Psoas muscle (tissue), 8 donors: Measurements from ENCODE around the gene XXYLT1. TPM values are rescaled to one million over a fixed set of nuclear protein-coding genes. Genes with fewer than 3 reads are reported as not detected.
A peak's percentile ranks its signal among the peaks of the same experiment; 100 is the strongest.

Experiments
- ATAC-seq, 4 donors: fragments of 200-7000 bp; cut with Tn5 transposase; one replicate each; pipeline ENCODE4 v1.9.1; 2020; ENCODE audit warnings: moderate library complexity in 3 of 4, mild to moderate bottlenecking in 2 of 4
- DNase-seq, 2 donors: peaks; one replicate each; pipeline ENCODE4 v3.0.0-alpha.2; 2020
- H3K27ac ChIP-seq: fragments of 200-600 bp; one replicate; pipeline ENCODE4 v1.8.0; 2022
- H3K27me3 ChIP-seq, 3 donors: fragments of 200-600 bp in 1 of 3; one replicate each; pipeline versions ENCODE4 v1.6.1 to v1.8.0; 2013 to 2022; ENCODE audit warnings: low read length in 2 of 3, mild to moderate bottlenecking in 2 of 3, moderate library complexity in 1 of 3; ENCODE audit not compliant: insufficient read depth in 3 of 3
- H3K36me3 ChIP-seq, 2 donors: fragments of 200-600 bp in 1 of 2; one replicate each; pipeline versions ENCODE4 v1.6.1 to v1.8.0; 2013 to 2022; ENCODE audit warnings: low read depth in 1 of 2, mild to moderate bottlenecking in 1 of 2, moderate library complexity in 1 of 2; ENCODE audit not compliant: insufficient read depth in 1 of 2
- H3K4me1 ChIP-seq: fragments of 200-600 bp; one replicate; pipeline ENCODE4 v1.8.0; 2022
- H3K4me3 ChIP-seq: fragments of 200-600 bp; one replicate; pipeline ENCODE4 v1.8.0; 2022; ENCODE audit warnings: mild to moderate bottlenecking
- H3K9me3 ChIP-seq: fragments of 200-600 bp; one replicate; pipeline ENCODE4 v1.8.0; 2022
- CTCF ChIP-seq: fragments of 200-600 bp; IDR thresholded peaks from one replicate; pipeline ENCODE4 v1.8.0; 2022; ENCODE audit warnings: antibody characterized with exemption
- WGBS, 3 donors: extraction: QIAGEN DNeasy Blood & Tissue Kit; methylation state at CpG; one replicate each; pipeline versions ENCODE4 v1.1.6 to v1.1.7; 2013; 5-methylcytosine and 5-hydroxymethylcytosine counted together
- intact Hi-C, 2 donors: fragments of 100-400 bp; cut with DNase I; formaldehyde crosslinking; loops; one replicate each; pipeline versions ENCODE4 v1.11.0 to v1.14.2; 2022
- polyA plus RNA-seq, 3 donors: library from polyadenylated mRNA; stranded (reverse); fragments of 200-250 nt; gene quantifications; one replicate each; pipeline ENCODE4 v1.2.3, GENCODE V29; 2013
- total RNA-seq, 4 donors: library from RNA; stranded (reverse); fragmentation: NEBNext Ultra II Directional in 2 of 4; extraction: Animal tissue kit (Norgen Biotek cat#: 25700) in 2 of 4; gene quantifications; one replicate each; pipeline versions ENCODE4 v1.2.1 to v1.2.4, GENCODE V29; 2021 to 2023
- donor health status: healthy with polysubstance abuse.
- donor health status: DM: no; HTN: no; CAD: no; lungs with moderate emphysema.
- donor health status: Bipolar disorder and iron deficiency.
- donor health status: healthy.
- donor health status: DM: yes; HTN: yes; CAD: no.
- donor health status: DM: no; HTN: no; CAD: no.
- donor health status: DM: no; HTN: no; CAD: no.
- donor health status: DM: yes; HTN: yes; CAD: no.

Gene XXYLT1
- total and polyA plus RNA-seq, 7 donors, result 0.86 to 3.5 (median 1.8) TPM

- intact Hi-C loops, result loop anchor here (10.0 kb wide), 1 partner anchor 142 kb away; no protein-coding TSS in a partner anchor
- Histone ChIP-seq H3K27me3 (no peaks in the 10 kb centered on the region), H3K4me3 (no peak overlapping the region), H3K4me1 (no peaks in the 10 kb centered on the region), H3K9me3 (no peaks in the 10 kb centered on the region), H3K36me3 (no peaks in the 10 kb centered on the region), H3K27ac (no peak overlapping the region)
- TF ChIP-seq CTCF, result no peak
- WGBS, 3 donors, result 81 to 83% (median 82%) methylated on average over 19 to 22 of the region's 22 CpGs
- no peak for ATAC-seq
- no peak for DNase-seq
Measured at GRCh38 chr3:195112361-195112791, 158.6 kb downstream of the XXYLT1 start.

- Histone ChIP-seq H3K27ac (no peak overlapping the region), H3K4me1 (peaks cover under 1% of the 10 kb centered on the region), H3K27me3 (no peaks in the 10 kb centered on the region), H3K4me3 (no peak overlapping the region), H3K9me3 (no peaks in the 10 kb centered on the region), H3K36me3 (no peaks in the 10 kb centered on the region)
- DNase-seq (no peak), ATAC-seq (no peak)
- TF ChIP-seq CTCF, result no peak
- WGBS, 3 donors, result 94 to 97% (median 96%) methylated on average over 9 of the region's 9 CpGs
- intact Hi-C loops, result loop anchor here (10.0 kb wide), 1 partner anchor 143 kb away; no protein-coding TSS in a partner anchor
Measured at GRCh38 chr3:195111766-195112165, 159.2 kb downstream of the XXYLT1 start.

GRCh38 chr3:195111319-195111705 is 159.6 kb downstream of the XXYLT1 start:
- intact Hi-C loops, result loop anchor here (10.0 kb wide), 1 partner anchor 143 kb away; no protein-coding TSS in a partner anchor
- peaks cover 4% of the 10 kb centered on the region for H3K4me1 ChIP-seq
- DNase-seq (peak in 1 of 2 donors; percentile 52), ATAC-seq (no peak)
- 78 to 85% (median 81%) methylated on average over 9 of the region's 9 CpGs for WGBS, 3 donors
- H3K9me3 ChIP-seq, result no peaks in the 10 kb centered on the region
- H3K27ac ChIP-seq, result no peak overlapping the region
- no peak overlapping the region for H3K4me3 ChIP-seq
- no peak for TF ChIP-seq CTCF
- no peaks in the 10 kb centered on the region for H3K27me3 ChIP-seq
- H3K36me3 ChIP-seq, result no peaks in the 10 kb centered on the region

- ATAC-seq (peak in 1 of 4 donors; percentile 21), DNase-seq (no peak)
- Histone ChIP-seq H3K4me1 (peaks cover 4% of the 10 kb centered on the region), H3K36me3 (no peaks in the 10 kb centered on the region), H3K27ac (no peak overlapping the region), H3K27me3 (no peaks in the 10 kb centered on the region), H3K4me3 (no peak overlapping the region), H3K9me3 (no peaks in the 10 kb centered on the region)
- 69 to 73% (median 73%) methylated on average over 14 of the region's 14 CpGs for WGBS, 3 donors
- no peak for TF ChIP-seq CTCF
- intact Hi-C loops, result loop anchor here (10.0 kb wide), 1 partner anchor 144 kb away; no protein-coding TSS in a partner anchor
Measured at GRCh38 chr3:195110647-195111318, 160.2 kb downstream of the XXYLT1 start.
